NCI-H524 (cell line): ENCODE results near the gene GJB2.

Source experiments
- DNase-seq, 2 experiments: peaks; one replicate each; lab custom pipeline; 2025; lab: John Stamatoyannopoulos, UW

The GJB2 gene

GRCh38 chr13:20192836-20193161 is at the start of gene GJB2:
Gene GJB2, minus strand, starts transcription at chr13:20192938. Its CDS starts 3,357 bp downstream, at chr13:20189581.
- DNase-seq: no peak

- no peak for DNase-seq
Observed at GRCh38 chr13:20241593-20241992, 48.9 kb upstream of the GJB2 start.

- no peak for DNase-seq
Observed at GRCh38 chr13:20239748-20240147, 47.0 kb upstream of the GJB2 start.

- DNase-seq: no peak
Observed at GRCh38 chr13:20232556-20233277, 40.0 kb upstream of the GJB2 start.

GRCh38 chr13:20231839-20232555 is 39.3 kb upstream of the GJB2 start, which contains the start of gene GJB6:
Gene GJB6, minus strand, starts transcription at chr13:20232319. Its CDS starts 8,839 bp downstream, at chr13:20223480.
- DNase-seq: no peak

- DNase-seq: no peak
Observed at GRCh38 chr13:20230913-20231838, 38.4 kb upstream of the GJB2 start.

GRCh38 chr13:20227730-20228129 is 35.0 kb upstream of the GJB2 start:
- no peak for DNase-seq

- no peak for DNase-seq
Observed at GRCh38 chr13:20227288-20227687, 34.5 kb upstream of the GJB2 start.

GRCh38 chr13:20222553-20222952 is 29.8 kb upstream of the GJB2 start:
- no peak for DNase-seq

- no peak for DNase-seq
Observed at GRCh38 chr13:20221772-20222171, 29.0 kb upstream of the GJB2 start.

GRCh38 chr13:20219577-20219976 is 26.8 kb upstream of the GJB2 start:
- no peak for DNase-seq

- DNase-seq: no peak
Observed at GRCh38 chr13:20217168-20217567, 24.4 kb upstream of the GJB2 start.

GRCh38 chr13:20209948-20210347 is 17.2 kb upstream of the GJB2 start:
- DNase-seq: peak in 1 of 2 experiments; percentile 21

- DNase-seq: no peak
Observed at GRCh38 chr13:20206698-20207235, 14.0 kb upstream of the GJB2 start.

- DNase-seq: no peak
Observed at GRCh38 chr13:20206065-20206697, 13.4 kb upstream of the GJB2 start.

- no peak for DNase-seq
Observed at GRCh38 chr13:20198781-20199180, 6.0 kb upstream of the GJB2 start.

GRCh38 chr13:20197361-20197834 is 4.7 kb upstream of the GJB2 start:
- DNase-seq: peak in 1 of 2 experiments; percentile 62

- DNase-seq: no peak
Observed at GRCh38 chr13:20195801-20196200, 3.1 kb upstream of the GJB2 start.

- no peak for DNase-seq
Observed at GRCh38 chr13:20193907-20194631, 1.3 kb upstream of the GJB2 start.

- peak in 1 of 2 experiments; percentile 26 for DNase-seq
Observed at GRCh38 chr13:20193162-20193906, 596 bp upstream of the GJB2 start.
